ENCODE results near the gene LRRFIP1.

The LRRFIP1 gene

GRCh38 chr2:237717366-237718276 is 90.2 kb downstream of the LRRFIP1 start:
- Histone ChIP-seq H3K79me2 (ENCODE audit: control insufficient read depth, low read length) (peaks cover 65% of the 10 kb centered on the region), H3K27ac (ENCODE audit: low read depth, low read length) (no peak overlapping the region), H3K27me3 (ENCODE audit: control insufficient read depth, low read length) (no peaks in the 10 kb centered on the region), H3K9me3 (ENCODE audit: control insufficient read depth, insufficient read depth, low read length) (no peaks in the 10 kb centered on the region), H4K20me1 (ENCODE audit: control insufficient read depth, insufficient read depth, low read depth, low read length) (peaks cover 6% of the 10 kb centered on the region; the same call in 1 of the 2 replicates), H3F3A (ENCODE audit: control insufficient read depth, insufficient read depth) (no peaks in the 10 kb centered on the region), H3K4me3 (ENCODE audit: low read length) (no peak overlapping the region), H3K9me2 (replicated peaks; ENCODE audit: control insufficient read depth, low read length) (no peaks in the 10 kb centered on the region), H3K36me3 (ENCODE audit: control insufficient read depth, low read length) (peaks cover 43% of the 10 kb centered on the region), H3K4me1 (ENCODE audit: control insufficient read depth, low read length) (no peaks in the 10 kb centered on the region), H3K4me2 (ENCODE audit: low read length) (no peak overlapping the region)
- TF ChIP-seq EZH2phosphoT487 (IDR thresholded peaks at IDR 0.05; ENCODE audit: borderline replicate concordance, low read length) (no peak), CTCF (IDR thresholded peaks at IDR 0.05; ENCODE audit: low read depth, low read length, poor library complexity, severe bottlenecking) (no peak)

- Histone ChIP-seq H3F3A (ENCODE audit: control insufficient read depth, insufficient read depth) (no peaks in the 10 kb centered on the region), H3K9me2 (replicated peaks; ENCODE audit: control insufficient read depth, low read length) (no peaks in the 10 kb centered on the region), H3K27me3 (ENCODE audit: control insufficient read depth, low read length) (no peaks in the 10 kb centered on the region), H3K79me2 (ENCODE audit: control insufficient read depth, low read length) (peaks cover 58% of the 10 kb centered on the region), H3K4me3 (ENCODE audit: low read length) (no peak overlapping the region), H4K20me1 (ENCODE audit: control insufficient read depth, insufficient read depth, low read depth, low read length) (peaks cover 4% of the 10 kb centered on the region; the same call in 1 of the 2 replicates), H3K4me2 (ENCODE audit: low read length) (no peak overlapping the region), H3K9me3 (ENCODE audit: control insufficient read depth, insufficient read depth, low read length) (no peaks in the 10 kb centered on the region), H3K4me1 (ENCODE audit: control insufficient read depth, low read length) (no peaks in the 10 kb centered on the region), H3K36me3 (ENCODE audit: control insufficient read depth, low read length) (peaks cover 43% of the 10 kb centered on the region), H3K27ac (ENCODE audit: low read depth, low read length) (no peak overlapping the region)
- TF ChIP-seq CTCF (IDR thresholded peaks at IDR 0.05; ENCODE audit: low read depth, low read length, poor library complexity, severe bottlenecking) (no peak), EZH2phosphoT487 (IDR thresholded peaks at IDR 0.05; ENCODE audit: borderline replicate concordance, low read length) (no peak)
Observed at GRCh38 chr2:237718277-237718634, 90.9 kb downstream of the LRRFIP1 start.

- H3K4me3 ChIP-seq (ENCODE audit: low read length): no peak overlapping the region
- no peak overlapping the region for H3K4me2 ChIP-seq (ENCODE audit: low read length)
- H3K27me3 ChIP-seq (ENCODE audit: control insufficient read depth, low read length): no peaks in the 10 kb centered on the region
- no peaks in the 10 kb centered on the region for H3F3A ChIP-seq (ENCODE audit: control insufficient read depth, insufficient read depth)
- H3K36me3 ChIP-seq (ENCODE audit: control insufficient read depth, low read length): peaks cover 49% of the 10 kb centered on the region
- no peaks in the 10 kb centered on the region for H3K4me1 ChIP-seq (ENCODE audit: control insufficient read depth, low read length)
- TF ChIP-seq CTCF (IDR thresholded peaks at IDR 0.05; ENCODE audit: low read depth, low read length, poor library complexity, severe bottlenecking) (no peak), EZH2phosphoT487 (IDR thresholded peaks at IDR 0.05; ENCODE audit: borderline replicate concordance, low read length) (no peak)
- peaks cover 46% of the 10 kb centered on the region for H3K79me2 ChIP-seq (ENCODE audit: control insufficient read depth, low read length)
- no peaks in the 10 kb centered on the region for H3K9me2 ChIP-seq (replicated peaks; ENCODE audit: control insufficient read depth, low read length)
- H4K20me1 ChIP-seq (ENCODE audit: control insufficient read depth, insufficient read depth, low read depth, low read length): no peaks in the 10 kb centered on the region; the same call in 1 of the 2 replicates
- H3K27ac ChIP-seq (ENCODE audit: low read depth, low read length): no peak overlapping the region
- no peaks in the 10 kb centered on the region for H3K9me3 ChIP-seq (ENCODE audit: control insufficient read depth, insufficient read depth, low read length)
Observed at GRCh38 chr2:237720444-237720843, 93.1 kb downstream of the LRRFIP1 start.
